ENCODE data around the gene ALDH5A1.

DNA sequence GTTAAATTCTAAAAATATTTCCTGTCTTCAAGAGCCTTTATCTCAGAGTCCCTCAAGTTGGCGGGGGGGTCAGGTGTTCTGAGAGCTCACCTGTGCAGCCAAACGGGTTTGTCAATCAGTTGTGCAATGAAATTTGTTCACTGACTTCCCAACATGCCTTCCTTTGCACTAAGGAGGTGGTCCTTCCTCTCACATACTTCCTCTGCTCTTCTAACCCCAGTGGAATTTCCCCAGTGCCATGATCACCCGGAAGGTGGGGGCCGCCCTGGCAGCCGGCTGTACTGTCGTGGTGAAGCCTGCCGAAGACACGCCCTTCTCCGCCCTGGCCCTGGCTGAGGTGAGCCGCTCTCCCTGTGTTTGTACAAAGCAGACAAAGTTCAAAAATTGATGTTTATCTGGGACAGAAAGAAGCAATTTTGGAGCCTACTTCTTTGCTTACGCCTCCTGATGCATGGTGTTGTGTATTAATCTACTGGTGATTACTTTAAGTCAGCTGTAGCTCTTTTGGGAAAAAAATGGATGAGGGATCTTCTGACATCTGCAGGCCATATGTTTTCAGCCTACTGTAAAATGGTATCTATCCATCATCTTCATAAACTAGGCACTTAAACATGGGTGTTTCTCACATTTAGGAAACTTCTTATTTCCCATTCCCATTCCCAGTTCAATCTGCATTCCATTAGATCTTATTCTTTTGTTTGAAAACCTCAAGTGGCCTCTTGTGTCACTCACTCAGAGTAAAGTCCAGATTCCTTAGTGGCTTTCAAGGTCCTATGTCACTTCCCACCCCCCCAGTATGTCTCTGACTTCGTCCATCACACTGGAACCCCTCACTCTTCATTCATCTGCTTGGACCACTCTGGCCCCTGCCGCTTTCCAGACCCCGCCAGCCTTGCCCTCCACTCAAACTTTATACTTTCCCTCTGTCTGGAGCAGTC lies 10.1 kb downstream of the ALDH5A1 start:
- TF ChIP-seq EZH2 (IDR thresholded peaks at IDR 0.05; ENCODE audit: low read length) = no peak
- TF ChIP-seq, protein P1, sequence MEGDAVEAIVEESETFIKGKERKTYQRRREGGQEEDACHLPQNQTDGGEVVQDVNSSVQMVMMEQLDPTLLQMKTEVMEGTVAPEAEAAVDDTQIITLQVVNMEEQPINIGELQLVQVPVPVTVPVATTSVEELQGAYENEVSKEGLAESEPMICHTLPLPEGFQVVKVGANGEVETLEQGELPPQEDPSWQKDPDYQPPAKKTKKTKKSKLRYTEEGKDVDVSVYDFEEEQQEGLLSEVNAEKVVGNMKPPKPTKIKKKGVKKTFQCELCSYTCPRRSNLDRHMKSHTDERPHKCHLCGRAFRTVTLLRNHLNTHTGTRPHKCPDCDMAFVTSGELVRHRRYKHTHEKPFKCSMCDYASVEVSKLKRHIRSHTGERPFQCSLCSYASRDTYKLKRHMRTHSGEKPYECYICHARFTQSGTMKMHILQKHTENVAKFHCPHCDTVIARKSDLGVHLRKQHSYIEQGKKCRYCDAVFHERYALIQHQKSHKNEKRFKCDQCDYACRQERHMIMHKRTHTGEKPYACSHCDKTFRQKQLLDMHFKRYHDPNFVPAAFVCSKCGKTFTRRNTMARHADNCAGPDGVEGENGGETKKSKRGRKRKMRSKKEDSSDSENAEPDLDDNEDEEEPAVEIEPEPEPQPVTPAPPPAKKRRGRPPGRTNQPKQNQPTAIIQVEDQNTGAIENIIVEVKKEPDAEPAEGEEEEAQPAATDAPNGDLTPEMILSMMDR (optimal IDR thresholded peaks at IDR 0.05 in 1 of 3, IDR thresholded peaks at IDR 0.05 in 1 of 3, conservative IDR thresholded peaks at IDR 0.05 in 1 of 3; ENCODE audit: extremely low read depth in 1 of 3, insufficient read depth in 2 of 3, low read length in 3 of 3) = no peak
